Esophagus muscularis mucosa (tissue), 4 donors: ENCODE data around the gene CEP57.

Source experiments
- CTCF ChIP-seq, 3 experiments: fragments of 200-600 bp in 2 of 3; fragments of 450-650 bp in 1 of 3; sonication (generic) in 2 of 3; IDR thresholded peaks; one replicate each; pipeline ENCODE4 v1.5.1; 2017 to 2019; ENCODE audit warnings: antibody characterized with exemption in 3 of 3, mild to moderate bottlenecking in 2 of 3, moderate library complexity in 1 of 3
- EP300 ChIP-seq: sonication (generic); formaldehyde crosslinking; IDR thresholded peaks from one replicate; pipeline ENCODE4 v1.6.1; 2017; ENCODE audit warnings: antibody characterized with exemption
- POLR2A ChIP-seq: fragments of 450-650 bp; IDR thresholded peaks from one replicate; pipeline ENCODE4 v1.6.1; 2017; ENCODE audit warnings: antibody characterized with exemption, moderate library complexity, mild to moderate bottlenecking, low read depth
- POLR2AphosphoS5 ChIP-seq, 2 donors: sonication (generic); formaldehyde crosslinking; IDR thresholded peaks; one replicate each; pipeline ENCODE4 v1.6.1; 2017; ENCODE audit warnings: antibody characterized with exemption in 2 of 2

GRCh38 chr11:95789506-95790122 lies 684 bp upstream of the CEP57 start, which contains the start of gene FAM76B:
- TF ChIP-seq EP300 (no peak), POLR2A (peak; percentile 91), CTCF (IDR thresholded peaks at IDR 0.05) (no peak), POLR2AphosphoS5 (IDR thresholded peaks at IDR 0.05) (peak; percentile 94 to 98)
